Trophoblast cell (in vitro differentiated cells and primary cell): Measurements from ENCODE around the gene SEH1L.

Experiments used
- DNase-seq, 2 donors: peaks; one replicate each; pipeline ENCODE4 v3.0.0-alpha.2; 2016
- H2AFZ ChIP-seq: 2 replicates; pipeline ENCODE4 v1.6.1; 2013; ENCODE audit warnings: low read length, moderate library complexity, mild to moderate bottlenecking; ENCODE audit not compliant: insufficient read depth, poor library complexity
- H2AK5ac ChIP-seq: 2 replicates; pipeline ENCODE4 v1.6.1; 2013; ENCODE audit warnings: mild to moderate bottlenecking, low read length
- H2BK120ac ChIP-seq: 2 replicates; pipeline ENCODE4 v1.6.1; 2013; ENCODE audit warnings: low read length, mild to moderate bottlenecking, moderate library complexity; ENCODE audit not compliant: insufficient read depth, poor library complexity
- H2BK12ac ChIP-seq: 2 replicates; pipeline ENCODE4 v1.6.1; 2013; ENCODE audit warnings: mild to moderate bottlenecking, low read length, moderate library complexity
- H2BK5ac ChIP-seq: 2 replicates; pipeline ENCODE4 v1.6.1; 2013; ENCODE audit warnings: low read length, low read depth, moderate library complexity, mild to moderate bottlenecking; ENCODE audit not compliant: poor library complexity
- H3K14ac ChIP-seq: 2 replicates; pipeline ENCODE4 v1.6.1; 2013; ENCODE audit warnings: mild to moderate bottlenecking, low read length
- H3K18ac ChIP-seq: 2 replicates; pipeline ENCODE4 v1.6.1; 2013; ENCODE audit warnings: mild to moderate bottlenecking, low read length
- H3K23ac ChIP-seq: 2 replicates; pipeline ENCODE4 v1.6.1; 2013; ENCODE audit warnings: low read length
- H3K27ac ChIP-seq: 2 replicates; pipeline ENCODE4 v1.5.1; 2013; ENCODE audit warnings: low read depth, mild to moderate bottlenecking, inconsistent platforms, low read length, moderate library complexity
- H3K27me3 ChIP-seq: 2 replicates; pipeline ENCODE4 v1.6.1; 2013; ENCODE audit warnings: inconsistent platforms, mild to moderate bottlenecking, low read length, moderate library complexity; ENCODE audit not compliant: insufficient read depth
- H3K36me3 ChIP-seq, 2 experiments: 1 replicate in 1 of 2; 2 replicates in 1 of 2; pipeline ENCODE4 v1.6.1; 2013; ENCODE audit warnings: low read length in 2 of 2, mild to moderate bottlenecking in 2 of 2, moderate library complexity in 1 of 2; ENCODE audit not compliant: insufficient read depth in 2 of 2, control insufficient read depth in 1 of 2
- H3K4ac ChIP-seq: 2 replicates; pipeline ENCODE4 v1.6.1; 2013; ENCODE audit warnings: low read depth, mild to moderate bottlenecking, low read length, moderate library complexity
- H3K4me1 ChIP-seq, 2 experiments: 1 replicate in 1 of 2; 2 replicates in 1 of 2; pipeline ENCODE4 v1.6.1; 2013; ENCODE audit warnings: low read length in 2 of 2, mild to moderate bottlenecking in 2 of 2, moderate library complexity in 1 of 2; ENCODE audit not compliant: insufficient read depth in 2 of 2, control insufficient read depth in 1 of 2
- H3K4me2 ChIP-seq: 2 replicates; pipeline ENCODE4 v1.6.1; 2013; ENCODE audit warnings: inconsistent platforms, mild to moderate bottlenecking, low read length, moderate library complexity
- H3K4me3 ChIP-seq: 2 replicates; pipeline ENCODE4 v1.5.1; 2013; ENCODE audit warnings: mild to moderate bottlenecking, low read depth, low read length, inconsistent platforms
- H3K79me1 ChIP-seq: one replicate; pipeline ENCODE4 v1.6.1; 2013; ENCODE audit warnings: low read length
- H3K79me2 ChIP-seq: 2 replicates; pipeline ENCODE4 v1.6.1; 2013; ENCODE audit warnings: low read length, mild to moderate bottlenecking; ENCODE audit not compliant: control insufficient read depth, insufficient read depth, poor library complexity
- H3K9ac ChIP-seq: 2 replicates; pipeline ENCODE4 v1.6.1; 2013; ENCODE audit warnings: mild to moderate bottlenecking, low read length
- H3K9me3 ChIP-seq: 2 replicates; pipeline ENCODE4 v1.6.1; 2013; ENCODE audit warnings: low read depth, mild to moderate bottlenecking, control low read depth, inconsistent platforms, low read length; ENCODE audit not compliant: insufficient read depth
- H4K12ac ChIP-seq: 2 replicates; pipeline ENCODE4 v1.6.1; 2013; ENCODE audit warnings: low read depth, mild to moderate bottlenecking, low read length, moderate library complexity
- H4K8ac ChIP-seq: 2 replicates; pipeline ENCODE4 v1.6.1; 2013; ENCODE audit warnings: low read depth, mild to moderate bottlenecking, low read length, moderate library complexity
- H4K91ac ChIP-seq: one replicate; pipeline ENCODE4 v1.6.1; 2013; ENCODE audit warnings: low read depth, mild to moderate bottlenecking, low read length, moderate library complexity
- WGBS: extraction: QIAGEN DNeasy Blood & Tissue Kit; methylation state at CpG from one replicate; pipeline ENCODE4 v1.1.7; 2013; ENCODE audit warnings: missing lambda C conversion rate; ENCODE audit not compliant: insufficient read length, insufficient coverage; ENCODE audit errors: extremely low coverage; 5-methylcytosine and 5-hydroxymethylcytosine counted together

The SEH1L gene

GRCh38 chr18:12906773-12907172 is 41.0 kb upstream of the SEH1L start:
- no peak overlapping the region for H2AK5ac ChIP-seq
- no CpG with 5 or more reads among the region's 10 CpGs for WGBS
- no peaks in the 10 kb centered on the region for H3K9me3 ChIP-seq
- DNase-seq: no peak
- no peak overlapping the region for H3K23ac ChIP-seq
- no peaks in the 10 kb centered on the region for H3K27me3 ChIP-seq
- H3K4ac ChIP-seq: no peak overlapping the region
- H2BK5ac ChIP-seq: no peak overlapping the region
- no peak overlapping the region for H3K18ac ChIP-seq
- no peak overlapping the region for H3K14ac ChIP-seq
- H4K91ac ChIP-seq: no peak overlapping the region
- no peaks in the 10 kb centered on the region for H3K79me1 ChIP-seq
- no peaks in the 10 kb centered on the region for H3K4me1 ChIP-seq
- no peaks in the 10 kb centered on the region for H3K79me2 ChIP-seq
- no peak overlapping the region for H4K12ac ChIP-seq
- no peak overlapping the region for H3K4me2 ChIP-seq
- H3K27ac ChIP-seq: no peak overlapping the region
- no peak overlapping the region for H3K4me3 ChIP-seq
- H2AFZ ChIP-seq: no peak overlapping the region
- H2BK12ac ChIP-seq: no peak overlapping the region
- no peak overlapping the region for H4K8ac ChIP-seq
- H3K9ac ChIP-seq: no peak overlapping the region
- no peaks in the 10 kb centered on the region for H3K36me3 ChIP-seq
- H2BK120ac ChIP-seq: no peak overlapping the region

GRCh38 chr18:12907258-12907925 is 40.4 kb upstream of the SEH1L start:
- no peak for DNase-seq
- no peak overlapping the region for H3K4me2 ChIP-seq
- H3K4ac ChIP-seq: no peak overlapping the region
- H3K27ac ChIP-seq: no peak overlapping the region
- H3K36me3 ChIP-seq: no peaks in the 10 kb centered on the region
- H3K4me3 ChIP-seq: no peak overlapping the region
- H3K23ac ChIP-seq: no peak overlapping the region
- no peaks in the 10 kb centered on the region for H3K79me1 ChIP-seq
- no peak overlapping the region for H2BK12ac ChIP-seq
- H3K18ac ChIP-seq: no peak overlapping the region
- peaks cover 3% of the 10 kb centered on the region for H3K9me3 ChIP-seq
- no peak overlapping the region for H4K8ac ChIP-seq
- no peaks in the 10 kb centered on the region for H3K4me1 ChIP-seq
- H2BK5ac ChIP-seq: no peak overlapping the region
- no peaks in the 10 kb centered on the region for H3K27me3 ChIP-seq
- H4K91ac ChIP-seq: no peak overlapping the region
- H2AK5ac ChIP-seq: no peak overlapping the region
- H3K79me2 ChIP-seq: no peaks in the 10 kb centered on the region
- no peak overlapping the region for H2AFZ ChIP-seq
- no CpG with 5 or more reads among the region's 8 CpGs for WGBS
- no peak overlapping the region for H3K9ac ChIP-seq
- no peak overlapping the region for H2BK120ac ChIP-seq
- H3K14ac ChIP-seq: no peak overlapping the region
- no peak overlapping the region for H4K12ac ChIP-seq

- H3K23ac ChIP-seq: no peak overlapping the region
- H3K27me3 ChIP-seq: no peaks in the 10 kb centered on the region
- H2AK5ac ChIP-seq: no peak overlapping the region
- no peak overlapping the region for H3K9ac ChIP-seq
- no peak for DNase-seq
- H2BK5ac ChIP-seq: no peak overlapping the region
- H3K18ac ChIP-seq: no peak overlapping the region
- WGBS: no CpG with 5 or more reads among the region's 4 CpGs
- no peak overlapping the region for H3K4me2 ChIP-seq
- no peak overlapping the region for H4K12ac ChIP-seq
- no peak overlapping the region for H4K91ac ChIP-seq
- H3K79me2 ChIP-seq: no peaks in the 10 kb centered on the region
- H3K36me3 ChIP-seq: no peaks in the 10 kb centered on the region
- no peak overlapping the region for H3K27ac ChIP-seq
- no peak overlapping the region for H2BK12ac ChIP-seq
- no peak overlapping the region for H3K14ac ChIP-seq
- H3K4me3 ChIP-seq: no peak overlapping the region
- no peak overlapping the region for H2AFZ ChIP-seq
- H3K79me1 ChIP-seq: no peaks in the 10 kb centered on the region
- H3K4ac ChIP-seq: no peak overlapping the region
- H3K4me1 ChIP-seq: no peaks in the 10 kb centered on the region
- peaks cover 3% of the 10 kb centered on the region for H3K9me3 ChIP-seq
- no peak overlapping the region for H4K8ac ChIP-seq
- H2BK120ac ChIP-seq: no peak overlapping the region
These were observed 39.1 kb upstream of the SEH1L start for GRCh38 chr18:12908706-12909105.

- Histone ChIP-seq H3K18ac (no peak overlapping the region), H3K4me2 (no peak overlapping the region), H2BK120ac (no peak overlapping the region), H3K9ac (no peak overlapping the region), H2AFZ (no peak overlapping the region), H3K23ac (no peak overlapping the region), H3K4me1 (no peaks in the 10 kb centered on the region), H3K36me3 (no peaks in the 10 kb centered on the region), H3K79me2 (no peaks in the 10 kb centered on the region), H3K27ac (no peak overlapping the region), H4K12ac (no peak overlapping the region), H2BK5ac (no peak overlapping the region), H2BK12ac (no peak overlapping the region), H3K14ac (no peak overlapping the region), H3K4me3 (no peak overlapping the region), H4K8ac (no peak overlapping the region), H4K91ac (no peak overlapping the region), H3K9me3 (peaks cover 3% of the 10 kb centered on the region), H2AK5ac (no peak overlapping the region), H3K27me3 (no peaks in the 10 kb centered on the region), H3K79me1 (no peaks in the 10 kb centered on the region), H3K4ac (no peak overlapping the region)
- WGBS: no CpG with 5 or more reads among the region's 75 CpGs
- no peak for DNase-seq
These were observed 36.5 kb upstream of the SEH1L start for GRCh38 chr18:12911025-12911928.
